GM18867 (cell line): ENCODE results near the gene TBC1D14.

Experiments
- ATAC-seq: cut with Tn5 transposase; IDR thresholded peaks from one replicate; pipeline ENCODE4 v1.9.1; 2021; ENCODE audit warnings: mild to moderate bottlenecking, moderate library complexity; ENCODE audit not compliant: unreplicated experiment

Gene TBC1D14

DNA sequence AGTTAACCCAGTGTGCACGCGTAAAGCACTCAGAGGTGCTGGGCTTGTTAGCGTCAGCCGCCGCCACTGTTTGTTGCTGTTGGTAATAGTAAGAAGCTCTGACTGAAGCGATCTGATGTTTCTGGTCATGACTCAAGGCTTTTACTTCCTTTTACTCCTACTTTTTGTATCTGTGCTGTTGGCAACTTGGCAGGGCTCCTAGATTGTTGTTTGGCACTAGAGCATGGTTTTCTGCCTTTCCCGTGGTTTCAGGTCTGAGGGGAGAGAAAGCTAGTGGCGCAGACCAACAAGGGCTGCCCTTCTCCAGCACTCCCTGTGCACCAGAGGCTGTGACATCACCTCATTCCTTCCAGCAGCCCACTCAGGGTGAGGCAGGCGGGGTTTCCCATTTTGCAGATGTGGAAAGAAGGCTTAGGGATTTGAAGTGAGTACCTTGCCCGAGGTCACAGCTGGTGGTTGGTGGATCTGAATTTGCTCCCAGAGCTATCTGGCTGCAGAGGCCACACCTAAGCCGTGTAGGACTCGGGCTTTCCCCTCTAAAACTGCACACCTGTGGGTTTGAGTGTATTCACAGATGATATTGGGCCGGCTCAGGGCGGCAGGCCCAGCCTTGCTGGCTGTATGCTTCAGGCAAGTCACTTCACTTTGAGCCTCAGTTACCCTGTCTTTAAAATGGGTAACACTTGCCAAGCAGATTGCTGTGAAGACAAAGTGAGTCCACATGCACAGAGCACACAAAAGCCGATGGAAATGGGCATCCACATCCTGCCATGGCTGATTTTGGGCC lies 82.3 kb downstream of the TBC1D14 start:
- no peak for ATAC-seq

DNA sequence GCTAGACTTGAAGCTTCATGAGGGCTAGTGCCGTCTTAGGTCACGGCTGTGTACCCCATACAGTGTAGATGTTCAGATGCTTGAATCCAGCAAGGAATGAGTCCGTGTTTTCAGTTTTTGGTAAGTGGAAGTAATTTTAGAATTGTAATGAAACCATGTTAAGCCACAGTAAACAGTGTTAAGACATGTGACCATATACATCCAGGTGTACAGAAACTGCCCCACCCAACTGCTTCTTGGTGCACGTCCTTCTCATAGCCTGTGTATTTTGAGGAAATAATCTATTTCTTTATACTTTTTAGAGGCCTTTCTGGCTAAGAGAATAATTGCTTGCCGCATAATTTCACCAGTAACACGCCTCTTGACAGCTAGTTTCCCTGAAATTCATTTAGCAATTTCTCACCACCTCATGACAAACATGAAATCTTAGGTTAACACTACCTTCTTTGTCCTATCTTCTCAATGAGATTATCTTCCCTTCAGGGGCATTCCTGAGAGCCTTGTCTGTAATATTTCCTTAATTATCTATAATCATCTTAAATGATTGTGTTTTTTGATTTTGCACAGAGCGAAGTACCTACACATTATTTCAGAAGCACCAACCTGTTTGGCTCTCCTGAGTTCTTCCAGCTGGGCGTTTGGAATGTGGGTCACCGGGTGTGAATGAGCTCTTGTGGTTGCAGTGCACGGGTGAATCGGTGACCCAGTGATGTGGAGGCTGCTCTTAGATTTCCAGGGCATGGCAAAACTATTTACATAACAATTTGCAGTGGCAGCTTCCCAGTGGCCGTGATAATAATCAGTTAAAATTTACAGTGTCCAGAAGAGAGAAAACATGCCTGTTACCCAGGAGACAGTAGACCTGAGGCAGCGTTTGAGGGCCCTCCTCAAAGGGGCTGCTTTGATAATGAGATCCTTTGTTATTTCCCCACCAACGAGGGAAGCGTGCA lies 83.4 kb downstream of the TBC1D14 start:
- ATAC-seq, result no peak

DNA sequence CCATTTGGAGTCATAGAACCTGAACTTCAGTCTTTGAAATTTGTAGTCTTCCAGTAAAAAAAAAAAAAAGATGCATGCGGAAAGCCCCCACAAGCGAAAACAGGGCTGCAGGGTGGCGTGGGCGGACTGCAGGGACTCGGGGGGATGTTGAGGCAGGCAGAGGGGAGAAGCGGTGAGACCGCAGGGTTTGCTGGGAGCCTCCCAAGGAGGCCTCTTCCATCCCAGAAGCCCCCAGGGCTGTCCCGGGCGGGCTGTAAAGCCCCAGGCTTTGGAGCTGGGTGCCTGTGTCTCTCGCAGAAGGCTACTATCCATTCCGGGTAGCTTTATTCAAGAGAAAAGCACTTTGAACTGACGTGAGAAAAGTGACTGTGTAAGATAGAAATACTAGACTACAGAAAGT lies 86.9 kb downstream of the TBC1D14 start:
- ATAC-seq, result no peak

DNA sequence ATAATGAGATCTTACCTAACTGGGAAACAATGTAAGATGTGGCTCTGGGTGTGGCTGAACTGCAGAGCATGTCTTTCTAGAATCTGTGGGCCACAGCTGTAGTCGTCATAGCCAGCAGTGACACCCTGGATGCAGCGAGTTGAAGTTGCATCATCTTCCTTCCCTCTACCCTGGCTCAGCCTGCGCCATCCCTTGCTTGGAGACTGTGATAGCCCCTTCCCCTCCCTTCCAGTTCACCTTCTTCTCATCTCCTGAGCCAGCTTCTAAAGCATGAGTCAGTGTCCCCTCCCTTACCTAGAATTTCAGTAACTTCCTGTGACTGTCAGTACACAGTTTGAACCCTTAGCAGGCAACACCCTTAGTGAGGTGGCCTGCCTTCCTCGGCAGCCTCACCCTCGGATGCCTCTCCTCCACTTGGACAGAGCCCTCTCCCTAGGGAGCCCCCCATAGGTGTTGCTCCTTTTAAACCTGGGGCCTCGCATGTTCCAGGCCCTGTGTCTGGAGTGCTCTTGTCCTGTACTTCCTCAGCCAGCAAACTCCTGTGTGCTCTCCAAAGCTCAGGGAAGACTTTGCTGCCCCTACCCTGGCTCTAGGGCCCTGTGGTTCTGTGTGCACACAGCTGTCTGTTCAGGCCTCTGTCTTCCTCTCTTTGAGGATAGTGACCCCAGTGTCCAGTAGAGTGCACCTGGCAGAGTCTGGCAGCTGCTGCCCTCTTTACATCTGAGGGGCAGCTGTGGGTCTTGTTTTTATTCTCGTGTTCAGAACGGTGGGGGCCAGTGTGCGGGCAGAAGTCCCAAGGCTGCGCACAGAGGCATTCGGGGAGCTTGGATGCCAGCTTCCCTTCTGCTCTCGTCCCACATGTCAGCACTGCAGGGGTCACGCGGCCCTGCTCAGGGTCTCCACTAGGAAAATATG lies 89.8 kb downstream of the TBC1D14 start:
- no peak for ATAC-seq

DNA sequence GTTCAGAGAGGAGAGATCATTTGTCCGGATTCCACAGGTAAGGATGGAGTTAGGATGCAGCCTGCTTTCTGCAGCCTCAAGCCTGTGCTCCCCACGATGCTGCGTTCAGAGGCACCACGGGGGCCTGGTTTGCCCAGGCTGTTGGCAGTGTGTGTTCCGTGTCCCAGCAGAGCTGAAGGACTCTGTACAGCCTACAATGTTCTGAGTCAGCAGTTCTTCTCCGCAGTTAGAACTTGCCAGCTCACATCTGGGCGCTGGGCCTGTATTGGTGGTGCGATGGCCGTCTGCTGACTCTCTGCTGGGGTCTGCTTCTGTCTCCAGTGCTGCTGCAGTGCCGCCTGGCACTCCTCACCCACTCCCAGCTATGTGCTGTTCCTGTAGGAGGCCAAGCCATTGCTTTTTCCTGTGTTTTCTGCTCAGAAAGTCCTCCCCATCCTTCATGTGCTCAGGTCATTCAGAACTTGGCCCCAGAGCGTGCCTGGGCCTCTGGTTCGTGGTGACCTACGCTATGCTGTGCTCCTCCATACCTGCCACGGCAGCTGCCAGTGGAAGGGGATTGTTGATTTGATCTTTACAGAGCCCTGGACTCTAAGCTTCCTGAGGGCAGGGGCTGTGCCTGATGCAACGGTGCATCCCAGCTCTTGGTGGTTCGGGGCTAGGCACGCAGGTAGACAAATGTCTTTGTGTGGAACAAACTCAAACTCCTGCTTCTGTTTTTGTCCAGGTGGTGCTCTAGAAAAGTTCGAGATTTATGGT lies 91.0 kb downstream of the TBC1D14 start:
- ATAC-seq, result no peak

DNA sequence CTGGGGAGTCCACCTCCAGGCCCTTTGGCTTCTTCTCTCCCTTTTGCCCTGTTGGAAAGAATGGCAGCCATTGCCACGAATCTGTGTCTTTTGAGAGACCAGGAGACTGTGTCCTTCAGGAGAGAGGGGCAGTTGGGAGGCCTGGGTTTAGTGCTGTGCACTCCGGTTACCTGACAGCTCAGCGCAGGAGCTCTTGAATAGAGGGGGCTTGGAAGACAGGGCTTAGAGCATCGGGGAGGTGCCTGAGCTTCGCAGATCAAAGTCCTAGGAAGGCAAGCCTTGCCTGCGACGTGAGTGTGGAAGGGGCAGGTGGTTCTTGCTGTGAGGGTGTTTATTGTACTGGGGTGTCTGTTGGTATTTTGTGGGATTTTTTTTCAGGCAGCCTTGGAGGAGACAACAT lies 91.6 kb downstream of the TBC1D14 start:
- ATAC-seq, result no peak

DNA sequence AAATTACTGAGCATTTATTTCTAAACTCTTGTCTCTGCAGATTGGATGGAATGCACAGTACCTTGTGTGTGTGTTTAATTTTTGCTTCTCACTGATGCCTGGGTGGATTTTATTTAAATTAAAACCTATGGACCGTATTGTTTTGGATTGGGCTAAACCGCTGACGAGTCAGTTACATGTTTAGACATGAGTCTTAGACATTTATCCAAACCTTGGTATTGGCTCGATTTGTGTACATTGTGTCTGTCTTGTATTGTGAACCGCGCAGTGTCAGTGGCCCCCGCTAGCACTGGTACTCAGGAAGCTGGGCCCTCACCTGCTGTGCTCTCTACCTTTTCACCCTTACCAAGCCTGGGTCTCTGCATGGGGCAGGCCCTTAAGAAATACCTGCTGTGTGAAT lies 92.7 kb downstream of the TBC1D14 start:
- no peak for ATAC-seq

DNA sequence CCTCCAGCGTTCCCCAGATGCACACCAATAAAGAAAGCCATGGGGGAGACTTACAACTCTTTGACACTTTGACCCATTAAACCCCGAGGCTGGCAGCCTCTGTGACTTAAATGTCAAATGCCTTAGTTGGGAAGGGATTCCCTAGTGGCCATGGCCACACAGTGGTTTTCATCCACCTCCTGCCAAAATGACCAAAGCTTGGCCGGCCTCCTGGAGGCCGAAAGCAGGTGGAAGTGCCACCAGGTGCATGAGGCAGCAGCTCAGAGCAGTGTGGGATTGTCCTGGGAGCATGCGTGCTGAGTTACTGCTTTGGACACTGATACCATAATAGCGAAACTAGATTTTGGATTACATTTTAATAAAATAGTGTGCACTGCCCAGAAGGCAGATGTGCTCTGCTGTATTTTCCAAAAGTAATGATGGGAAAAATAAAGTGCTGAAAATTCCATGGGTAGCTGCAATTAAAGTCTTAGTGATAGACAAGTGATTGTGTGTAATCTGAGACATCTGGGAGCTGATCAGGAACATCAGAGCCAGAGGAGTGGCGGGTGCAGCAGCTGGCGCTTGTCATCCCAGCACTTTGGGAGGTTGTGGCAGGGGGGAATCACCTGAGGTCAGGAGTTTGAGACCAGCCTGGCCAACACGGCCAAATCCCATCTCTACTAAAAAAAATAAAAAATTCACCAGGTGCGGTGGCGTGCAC lies 93.7 kb downstream of the TBC1D14 start:
- ATAC-seq, result no peak

DNA sequence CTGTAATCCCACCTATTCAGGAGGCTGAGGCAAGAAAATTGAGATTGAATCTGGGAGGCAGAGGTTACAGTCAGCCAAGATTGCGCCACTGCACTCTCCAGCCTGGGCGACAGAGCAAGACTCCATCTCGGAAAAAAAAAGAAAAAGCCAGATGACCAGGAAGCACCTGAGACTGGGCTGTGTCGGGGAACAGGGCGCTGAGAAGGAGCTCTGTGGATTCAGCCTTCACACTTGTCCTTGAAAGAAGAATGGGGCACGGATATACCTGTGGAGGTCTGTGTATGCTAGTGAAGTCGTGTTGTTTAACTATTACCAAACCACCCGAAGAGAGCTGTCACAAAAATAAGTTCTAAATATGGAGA lies 94.2 kb downstream of the TBC1D14 start:
- no peak for ATAC-seq

DNA sequence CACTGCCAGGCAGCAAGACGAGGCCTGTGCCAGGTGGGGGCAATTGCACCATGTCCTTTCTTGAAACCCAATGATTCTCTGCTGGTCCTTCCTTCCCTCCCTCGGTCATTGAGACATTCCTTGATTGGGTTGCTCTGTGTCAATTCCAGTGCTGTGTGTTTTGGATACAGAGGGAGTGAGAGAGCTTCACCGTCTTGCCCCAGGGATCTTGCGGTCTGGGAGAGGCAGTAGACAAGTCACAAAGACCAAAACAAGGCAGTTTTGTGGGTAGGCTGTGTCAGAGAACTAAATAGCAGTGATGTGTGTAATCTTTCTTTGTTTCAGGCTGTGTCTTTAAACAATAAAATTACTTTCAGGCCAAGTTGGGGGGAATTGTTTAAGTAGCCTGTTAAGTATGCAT lies 94.7 kb downstream of the TBC1D14 start:
- ATAC-seq, result no peak

DNA sequence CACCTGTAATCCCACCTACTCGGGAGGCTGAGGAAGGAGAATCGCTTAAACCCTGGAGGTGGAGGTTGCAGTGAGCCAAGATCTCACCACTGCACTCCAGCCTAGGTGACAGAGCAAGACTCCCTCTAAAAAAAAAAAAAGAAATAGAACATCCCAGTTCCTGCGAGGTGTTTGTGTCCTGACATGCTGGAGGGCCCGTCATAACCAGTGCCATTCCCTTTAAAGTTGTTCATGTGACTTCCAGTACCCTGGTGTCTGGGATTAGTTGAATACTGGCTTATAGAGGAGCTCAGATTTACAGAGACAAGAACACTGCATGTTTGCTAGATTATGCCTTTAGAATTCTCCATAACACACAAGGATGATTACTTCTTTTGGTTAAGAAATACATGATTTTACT lies 95.9 kb downstream of the TBC1D14 start:
- ATAC-seq, result no peak

DNA sequence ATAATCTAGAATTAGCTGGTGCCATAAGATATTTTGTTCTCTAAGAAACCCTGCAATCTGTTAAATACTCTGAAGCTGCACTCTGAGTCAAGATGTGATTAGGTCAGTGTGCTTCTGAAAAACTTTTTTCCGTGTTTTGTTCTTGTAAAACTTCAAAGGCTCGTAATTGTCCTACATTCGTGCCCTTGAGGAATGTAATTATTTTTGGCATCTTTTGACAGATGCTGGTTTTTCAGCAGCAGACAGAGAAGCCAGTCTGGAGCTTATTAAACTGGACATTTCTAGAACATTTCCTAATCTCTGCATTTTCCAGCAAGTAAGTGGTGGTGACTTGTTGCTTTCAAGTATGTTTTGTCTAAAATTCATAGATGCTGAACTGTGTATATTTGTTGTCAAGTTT lies 96.8 kb downstream of the TBC1D14 start:
- no peak for ATAC-seq

DNA sequence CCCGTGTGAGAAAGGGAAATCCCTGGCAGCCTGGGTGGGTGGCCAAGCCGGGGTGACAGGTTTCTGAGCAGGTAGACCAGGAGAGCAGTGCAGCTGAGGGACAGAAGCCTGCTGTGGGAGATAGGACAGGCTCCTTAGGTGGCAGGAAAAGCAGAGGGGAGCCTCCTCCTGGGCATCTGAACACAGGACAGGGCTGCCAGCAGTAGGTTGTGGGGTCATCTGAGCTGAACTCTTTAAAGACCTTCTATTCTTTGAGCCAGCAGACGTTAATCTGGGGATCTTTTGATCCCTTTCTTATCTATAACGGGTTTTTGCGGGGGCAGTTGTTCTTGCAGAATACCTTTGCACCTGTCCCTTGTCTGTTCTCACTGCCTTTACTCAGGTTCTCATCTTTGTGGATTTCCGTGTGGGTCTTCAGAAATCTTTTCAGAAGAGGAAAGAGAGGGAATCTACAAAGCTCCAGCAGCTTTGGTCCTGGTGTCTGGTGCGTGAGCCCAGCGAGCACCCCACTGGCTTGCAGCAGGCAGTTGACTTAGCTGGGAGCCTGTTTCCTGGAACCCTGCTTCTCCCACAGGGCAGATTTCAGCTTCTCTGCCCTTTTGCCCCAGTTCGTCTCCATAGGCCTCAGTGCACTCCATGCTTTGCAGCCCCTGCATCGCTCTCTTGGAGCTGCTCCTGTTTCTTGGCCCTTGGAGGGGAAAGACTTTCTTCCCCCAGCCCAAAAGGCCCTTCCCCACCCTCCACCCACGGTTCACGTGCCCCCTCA lies 97.7 kb downstream of the TBC1D14 start:
- no peak for ATAC-seq

DNA sequence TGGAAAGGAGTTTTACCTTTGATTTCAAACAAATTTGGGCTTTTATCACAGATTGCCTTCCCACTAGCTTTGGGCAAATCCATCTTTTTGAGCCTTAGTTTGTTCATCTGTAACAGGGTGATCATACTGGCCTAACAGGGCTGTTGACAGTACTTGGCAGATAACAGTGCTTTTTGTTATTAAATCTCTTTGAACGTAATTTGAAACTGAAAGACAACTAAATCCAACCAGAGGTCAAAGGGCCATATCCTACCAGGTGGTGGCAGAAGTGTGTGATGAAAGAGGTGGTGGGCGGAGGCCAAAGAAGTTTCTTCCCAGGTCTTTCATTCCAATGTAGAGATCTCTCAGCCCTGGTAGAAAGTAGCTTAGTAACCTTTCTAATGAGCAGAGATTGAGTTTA lies 98.3 kb downstream of the TBC1D14 start:
- ATAC-seq, result no peak

DNA sequence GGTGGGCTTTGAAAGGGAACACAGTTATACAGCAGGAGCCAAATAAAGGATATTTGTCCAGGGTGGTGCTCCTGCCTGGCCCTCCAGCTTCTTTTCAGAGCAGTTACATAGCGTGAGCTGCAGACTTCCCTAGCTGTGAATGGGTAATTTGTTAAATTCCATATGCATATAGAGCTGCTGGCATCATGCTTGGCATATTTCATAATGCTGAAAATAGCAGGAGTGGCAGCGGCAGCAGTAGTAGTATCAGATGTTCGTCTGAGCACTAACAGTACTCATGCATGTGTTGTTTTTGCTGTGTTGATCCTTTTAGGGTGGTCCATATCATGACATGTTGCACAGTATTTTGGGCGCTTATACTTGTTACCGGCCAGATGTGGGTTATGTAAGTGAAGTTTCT lies 99.9 kb downstream of the TBC1D14 start:
- no peak for ATAC-seq

DNA sequence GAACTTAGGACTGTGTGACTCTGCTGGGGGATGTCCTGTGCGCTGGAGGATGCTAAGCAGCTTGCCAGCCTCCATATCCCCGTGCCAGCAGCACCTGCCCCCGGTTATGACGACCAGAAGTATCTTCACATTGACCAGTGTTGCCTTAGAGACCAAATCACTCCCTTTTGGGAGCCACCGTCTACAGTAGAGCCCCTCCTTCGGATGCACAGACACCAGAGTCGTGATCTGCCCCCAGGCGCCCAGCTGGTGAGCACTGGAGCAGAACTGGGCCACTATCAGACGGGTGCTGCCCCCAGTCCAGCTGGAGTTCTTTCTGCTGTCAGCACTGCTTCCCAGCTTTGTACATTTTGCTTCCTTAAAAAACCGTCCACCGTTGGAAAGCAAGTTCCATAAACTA lies 103.5 kb downstream of the TBC1D14 start:
- ATAC-seq, result no peak

DNA sequence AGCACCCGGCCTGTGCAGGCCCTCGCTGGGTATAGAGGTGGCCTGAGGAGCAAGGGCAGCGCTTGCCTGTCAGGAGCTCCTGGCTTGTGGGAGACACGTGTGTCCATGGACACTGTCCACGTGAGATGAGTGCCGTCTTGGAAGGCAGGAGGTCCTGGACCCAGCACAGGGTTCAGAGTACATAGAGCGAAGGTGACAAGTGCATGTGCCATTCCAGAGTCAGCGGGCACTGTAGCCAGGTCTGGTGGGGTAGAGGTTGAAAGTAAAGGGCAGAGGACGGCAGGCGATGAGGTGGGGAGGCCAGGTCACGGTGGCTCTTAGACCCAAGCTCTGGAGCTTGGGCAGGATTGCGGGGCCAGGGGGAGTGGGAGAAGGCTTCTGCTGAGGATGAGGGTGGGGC lies 105.2 kb downstream of the TBC1D14 start:
- no peak for ATAC-seq

DNA sequence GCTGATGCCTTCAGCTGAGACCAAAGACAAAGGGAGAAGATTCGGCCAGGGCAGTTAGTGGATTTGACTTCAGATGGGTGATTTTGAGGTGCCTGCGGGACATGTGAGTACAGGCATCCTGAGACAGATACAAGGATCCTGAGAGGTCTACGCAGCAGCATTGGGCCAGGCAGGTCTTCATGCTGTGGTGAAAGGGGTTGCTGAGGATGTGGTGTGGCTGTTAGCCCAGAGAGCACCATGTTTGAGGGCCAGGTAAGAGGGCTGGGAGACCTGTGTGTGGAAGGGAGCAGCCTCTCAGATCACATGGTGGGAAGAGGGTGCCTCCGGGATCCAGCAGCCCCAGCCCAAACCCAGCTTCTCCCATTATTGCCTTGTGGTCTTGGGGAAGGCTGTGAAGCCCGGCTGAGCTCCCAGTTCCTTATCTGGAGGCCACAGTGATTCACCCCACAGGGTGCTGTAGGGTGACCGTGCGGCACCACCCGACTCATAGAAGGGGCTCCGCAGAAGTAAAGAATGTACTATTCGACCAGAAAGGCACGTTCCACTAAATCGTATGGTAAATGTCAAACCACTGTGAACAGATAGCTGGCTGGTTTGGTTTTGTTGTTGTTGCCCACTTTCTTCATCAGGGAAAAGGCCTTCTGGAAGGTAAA lies 105.9 kb downstream of the TBC1D14 start:
- no peak for ATAC-seq

DNA sequence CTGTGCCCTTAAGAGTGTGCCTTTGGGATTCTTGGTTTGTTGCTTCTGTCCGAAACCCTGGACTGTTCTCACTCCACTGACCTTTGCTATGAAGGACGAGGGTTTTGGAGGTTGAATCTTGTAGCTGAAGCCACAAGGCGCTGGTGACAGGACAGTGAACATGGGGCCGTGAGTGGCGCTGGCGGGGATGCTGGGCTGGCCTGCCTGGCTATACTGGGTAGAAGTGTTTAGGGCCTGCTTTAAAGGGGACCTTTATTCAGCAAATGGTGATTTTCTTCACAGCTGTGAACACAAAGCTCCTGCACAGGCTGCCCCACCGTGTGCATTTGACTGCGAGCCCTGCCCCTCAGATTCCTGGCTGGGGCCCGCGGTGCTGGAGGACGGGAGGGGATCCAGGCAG lies 106.5 kb downstream of the TBC1D14 start:
- ATAC-seq, result no peak
